Loucy (cell line): ENCODE measurements around the gene SLC2A11.
"Not testable (repeated sequence)": the region's sequence is repeated elsewhere in the genome, so short reads cannot be mapped to it uniquely, and the experiment has no call there.

Source experiments
- H2AFZ ChIP-seq: fragments of 200-600 bp; sonication (generic); 2 replicates; pipeline ENCODE4 v1.6.0; 2016; ENCODE audit warnings: antibody characterized with exemption, mild to moderate bottlenecking, low read length, moderate library complexity
- H3F3A ChIP-seq: fragments of 200-600 bp; 2 replicates; pipeline ENCODE4 v1.6.0; 2016; ENCODE audit warnings: antibody characterized with exemption, low read depth, mild to moderate bottlenecking
- H3K27me3 ChIP-seq: fragments of 200-600 bp; sonication (generic); 2 replicates; pipeline ENCODE4 v1.6.1; 2014; ENCODE audit warnings: low read length, mild to moderate bottlenecking; ENCODE audit not compliant: insufficient read depth, poor library complexity, severe bottlenecking
- H3K36me3 ChIP-seq: fragments of 200-600 bp; sonication (generic); 2 replicates; pipeline ENCODE4 v1.6.1; 2016; ENCODE audit warnings: low read length; ENCODE audit not compliant: insufficient read depth
- H3K4me1 ChIP-seq: fragments of 200-600 bp; sonication (generic); 2 replicates; pipeline ENCODE4 v1.5.1; 2014; ENCODE audit warnings: low read length, mild to moderate bottlenecking; ENCODE audit not compliant: insufficient read depth, poor library complexity, severe bottlenecking
- H3K4me2 ChIP-seq: fragments of 200-600 bp; sonication (generic); 2 replicates; pipeline ENCODE4 v1.6.0; 2014; ENCODE audit warnings: antibody characterized with exemption, low read length, low read depth, mild to moderate bottlenecking; ENCODE audit not compliant: poor library complexity, severe bottlenecking
- H3K4me3 ChIP-seq: fragments of 200-600 bp; sonication (generic); 2 replicates; pipeline ENCODE4 v1.5.1; 2014; ENCODE audit warnings: low read length, mild to moderate bottlenecking, mixed read lengths; ENCODE audit not compliant: poor library complexity, severe bottlenecking
- H3K79me2 ChIP-seq: fragments of 200-600 bp; sonication (generic); 2 replicates; pipeline ENCODE4 v1.6.1; 2014; ENCODE audit warnings: low read length; ENCODE audit not compliant: insufficient read depth
- H3K9ac ChIP-seq: fragments of 200-600 bp; sonication (generic); 2 replicates; pipeline ENCODE4 v1.6.0; 2014; ENCODE audit warnings: mild to moderate bottlenecking, low read depth, low read length, moderate library complexity; ENCODE audit not compliant: poor library complexity, severe bottlenecking
- H3K9me2 ChIP-seq: fragments of 200-600 bp; sonication (generic); replicated peaks from 2 replicates; pipeline ENCODE4 v1.6.1; 2016; ENCODE audit warnings: low read depth, low read length, mixed read lengths
- H3K9me3 ChIP-seq: fragments of 200-600 bp; sonication (generic); 2 replicates; pipeline ENCODE4 v1.6.1; 2014; ENCODE audit warnings: mild to moderate bottlenecking, antibody characterized with exemption, low read length, low read depth; ENCODE audit not compliant: insufficient read depth
- H4K20me1 ChIP-seq: fragments of 200-600 bp; sonication (generic); 2 replicates; pipeline ENCODE4 v1.6.0; 2014; ENCODE audit warnings: antibody characterized with exemption, low read length, mild to moderate bottlenecking; ENCODE audit not compliant: insufficient read depth, poor library complexity, severe bottlenecking
- EZH2phosphoT487 ChIP-seq: fragments of 200-600 bp; IDR thresholded peaks from 2 replicates; pipeline ENCODE4 v1.6.1; 2018; ENCODE audit warnings: antibody characterized with exemption, mild to moderate bottlenecking, moderate library complexity, borderline replicate concordance
- TF ChIP-seq, protein P1 (sequence below): fragments of 200-600 bp; sonication (generic); conservative IDR thresholded peaks from 2 replicates; pipeline ENCODE4 v1.5.1; 2014; ENCODE audit warnings: mild to moderate bottlenecking, antibody characterized with exemption, low read length

The SLC2A11 gene

GRCh38 chr22:23906641-23907040 lies 49.0 kb downstream of the SLC2A11 start:
- Histone ChIP-seq H3K9me2 (no peaks in the 10 kb centered on the region), H3K9me3 (no peaks in the 10 kb centered on the region), H3K27me3 (no peaks in the 10 kb centered on the region), H3K9ac (no peak overlapping the region), H3K4me2 (no peak overlapping the region), H3K4me3 (no peak overlapping the region), H3K79me2 (no peaks in the 10 kb centered on the region), H4K20me1 (no peaks in the 10 kb centered on the region), H3K36me3 (no peaks in the 10 kb centered on the region), H3F3A (no peaks in the 10 kb centered on the region), H3K4me1 (peaks cover 9% of the 10 kb centered on the region), H2AFZ (no peak overlapping the region)
- TF ChIP-seq, protein P1, sequence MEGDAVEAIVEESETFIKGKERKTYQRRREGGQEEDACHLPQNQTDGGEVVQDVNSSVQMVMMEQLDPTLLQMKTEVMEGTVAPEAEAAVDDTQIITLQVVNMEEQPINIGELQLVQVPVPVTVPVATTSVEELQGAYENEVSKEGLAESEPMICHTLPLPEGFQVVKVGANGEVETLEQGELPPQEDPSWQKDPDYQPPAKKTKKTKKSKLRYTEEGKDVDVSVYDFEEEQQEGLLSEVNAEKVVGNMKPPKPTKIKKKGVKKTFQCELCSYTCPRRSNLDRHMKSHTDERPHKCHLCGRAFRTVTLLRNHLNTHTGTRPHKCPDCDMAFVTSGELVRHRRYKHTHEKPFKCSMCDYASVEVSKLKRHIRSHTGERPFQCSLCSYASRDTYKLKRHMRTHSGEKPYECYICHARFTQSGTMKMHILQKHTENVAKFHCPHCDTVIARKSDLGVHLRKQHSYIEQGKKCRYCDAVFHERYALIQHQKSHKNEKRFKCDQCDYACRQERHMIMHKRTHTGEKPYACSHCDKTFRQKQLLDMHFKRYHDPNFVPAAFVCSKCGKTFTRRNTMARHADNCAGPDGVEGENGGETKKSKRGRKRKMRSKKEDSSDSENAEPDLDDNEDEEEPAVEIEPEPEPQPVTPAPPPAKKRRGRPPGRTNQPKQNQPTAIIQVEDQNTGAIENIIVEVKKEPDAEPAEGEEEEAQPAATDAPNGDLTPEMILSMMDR = no peak
- no peak for TF ChIP-seq EZH2phosphoT487

DNA sequence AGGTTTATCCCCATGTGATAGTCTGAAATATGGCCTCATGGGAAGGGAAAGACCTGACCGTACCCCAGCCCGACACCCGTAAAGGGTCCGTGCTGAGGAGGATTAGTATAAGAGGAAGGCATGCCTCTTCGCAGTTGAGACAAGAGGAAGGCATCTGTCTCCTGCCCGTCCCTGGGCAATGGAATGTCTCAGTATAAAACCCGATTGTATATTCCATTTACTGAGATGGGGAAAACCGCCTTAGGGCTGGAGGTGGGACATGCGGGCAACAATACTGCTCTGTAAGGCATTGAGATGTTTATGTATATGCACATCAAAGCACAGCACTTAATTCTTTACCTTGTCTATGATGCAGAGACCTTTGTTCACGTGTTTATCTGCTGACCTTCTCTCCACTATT lies 49.7 kb downstream of the SLC2A11 start:
- H3K9ac ChIP-seq, H3K4me2 ChIP-seq, H4K20me1 ChIP-seq, H3K27me3 ChIP-seq, H3K9me3 ChIP-seq, H2AFZ ChIP-seq, H3F3A ChIP-seq, H3K79me2 ChIP-seq, H3K4me3 ChIP-seq, H3K36me3 ChIP-seq, H3K9me2 ChIP-seq: not testable (repeated sequence)
- H3K4me1 ChIP-seq = peaks cover 17% of the 10 kb centered on the region

DNA sequence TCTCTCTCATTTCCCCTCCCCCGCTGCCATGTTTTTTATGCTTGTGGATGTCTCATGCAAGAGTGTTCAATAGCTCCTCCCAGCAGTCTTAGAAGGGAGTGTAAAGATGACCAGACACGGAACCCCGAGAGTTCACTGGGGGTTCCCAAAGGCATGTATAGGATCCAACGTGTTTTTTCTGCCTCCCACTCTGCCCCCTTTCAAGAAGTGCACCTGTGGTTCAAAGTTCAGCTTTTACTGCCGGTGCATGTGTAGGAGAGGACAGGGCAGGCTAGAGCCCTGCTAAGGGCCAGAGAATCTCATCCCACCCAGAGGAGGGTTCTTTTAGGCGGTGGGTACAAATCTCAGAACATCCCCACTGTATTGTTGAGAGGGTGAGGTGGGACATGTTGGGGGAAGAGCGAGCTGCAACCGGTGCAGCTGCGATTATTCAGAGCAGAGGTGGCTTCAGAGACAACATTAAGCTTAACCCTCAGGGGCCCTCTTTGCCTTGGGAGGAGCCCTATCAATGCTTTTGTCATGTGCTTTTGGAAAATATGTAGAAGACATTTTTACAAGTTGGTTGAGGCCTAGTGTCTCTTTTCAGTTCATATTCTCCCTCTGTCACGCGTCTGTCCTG lies 51.0 kb downstream of the SLC2A11 start:
- TF ChIP-seq, protein P1 = no peak
- TF ChIP-seq EZH2phosphoT487 = no peak
- Histone ChIP-seq H4K20me1 (no peaks in the 10 kb centered on the region), H3K4me3 (no peak overlapping the region), H3F3A (no peaks in the 10 kb centered on the region), H3K27me3 (no peaks in the 10 kb centered on the region), H3K9me2 (no peaks in the 10 kb centered on the region), H3K9ac (no peak overlapping the region), H3K4me2 (no peak overlapping the region), H2AFZ (no peak overlapping the region), H3K4me1 (peaks cover 29% of the 10 kb centered on the region), H3K9me3 (no peaks in the 10 kb centered on the region), H3K36me3 (no peaks in the 10 kb centered on the region), H3K79me2 (peaks cover 11% of the 10 kb centered on the region; the same call in 1 of the 2 replicates)

- Histone ChIP-seq H3K4me2 (no peak overlapping the region), H3F3A (no peaks in the 10 kb centered on the region), H3K9me2 (no peaks in the 10 kb centered on the region), H3K27me3 (no peaks in the 10 kb centered on the region), H2AFZ (no peak overlapping the region), H3K4me1 (peaks cover 32% of the 10 kb centered on the region), H3K36me3 (no peaks in the 10 kb centered on the region), H3K79me2 (peaks cover 11% of the 10 kb centered on the region; the same call in 1 of the 2 replicates), H3K9me3 (no peaks in the 10 kb centered on the region), H4K20me1 (no peaks in the 10 kb centered on the region), H3K9ac (no peak overlapping the region), H3K4me3 (no peak overlapping the region)
- TF ChIP-seq, protein P1 = no peak
- TF ChIP-seq EZH2phosphoT487 = no peak
Observed at GRCh38 chr22:23909296-23909898, 51.7 kb downstream of the SLC2A11 start.
